KMS-11 (cell line): ENCODE measurements around the gene HIRIP3.
A peak's percentile ranks its signal among the peaks of the same experiment; 100 is the strongest.
"Not testable (repeated sequence)": the region's sequence is repeated elsewhere in the genome, so short reads cannot be mapped to it uniquely, and the experiment has no call there.

Experiments used
- H2AFZ ChIP-seq: fragments of 200-600 bp; sonication (generic); 2 replicates; pipeline ENCODE4 v1.6.1; 2016; ENCODE audit warnings: antibody characterized with exemption, mixed run types, low read depth
- H3K27ac ChIP-seq: fragments of 200-600 bp; sonication (generic); 2 replicates; pipeline ENCODE4 v1.6.1; 2016; ENCODE audit warnings: mild to moderate bottlenecking, mixed run types
- H3K27me3 ChIP-seq: fragments of 200-600 bp; sonication (generic); 2 replicates; pipeline ENCODE4 v1.6.1; 2017; ENCODE audit warnings: mild to moderate bottlenecking, low read depth, mixed run types, moderate library complexity; ENCODE audit not compliant: insufficient read depth
- H3K36me3 ChIP-seq: fragments of 200-600 bp; sonication (generic); 2 replicates; pipeline ENCODE4 v1.6.1; 2017; ENCODE audit warnings: mild to moderate bottlenecking, mixed run types; ENCODE audit not compliant: insufficient read depth
- H3K4me1 ChIP-seq: fragments of 200-600 bp; sonication (generic); 2 replicates; pipeline ENCODE4 v1.6.1; 2016; ENCODE audit warnings: mild to moderate bottlenecking, low read depth, mixed run types; ENCODE audit not compliant: poor library complexity, severe bottlenecking
- H3K4me2 ChIP-seq: fragments of 200-600 bp; sonication (generic); 2 replicates; pipeline ENCODE4 v1.7.0; 2016; ENCODE audit warnings: mild to moderate bottlenecking, mixed run types
- H3K4me3 ChIP-seq: fragments of 200-600 bp; sonication (generic); IDR thresholded peaks from 2 replicates; pipeline ENCODE4 v1.6.1; 2017; ENCODE audit warnings: low read depth, low read length, mixed read lengths; ENCODE audit not compliant: insufficient read depth
- H3K79me2 ChIP-seq: fragments of 200-600 bp; sonication (generic); 2 replicates; pipeline ENCODE4 v1.6.1; 2016; ENCODE audit warnings: low read depth, mixed run types; ENCODE audit not compliant: insufficient read depth
- H3K9ac ChIP-seq: fragments of 200-600 bp; sonication (generic); 2 replicates; pipeline ENCODE4 v1.6.1; 2016; ENCODE audit warnings: mild to moderate bottlenecking, mixed run types
- H4K20me1 ChIP-seq: fragments of 200-600 bp; sonication (generic); 2 replicates; pipeline ENCODE4 v1.6.1; 2016; ENCODE audit warnings: mild to moderate bottlenecking, mixed run types; ENCODE audit not compliant: insufficient read depth
- TF ChIP-seq, protein P1 (sequence below): fragments of 200-600 bp; sonication (generic); conservative IDR thresholded peaks from 2 replicates; pipeline ENCODE4 v1.6.1; 2017; ENCODE audit warnings: low read depth, mild to moderate bottlenecking, antibody characterized with exemption, low read length, moderate library complexity, mixed read lengths

HIRIP3 gene

DNA sequence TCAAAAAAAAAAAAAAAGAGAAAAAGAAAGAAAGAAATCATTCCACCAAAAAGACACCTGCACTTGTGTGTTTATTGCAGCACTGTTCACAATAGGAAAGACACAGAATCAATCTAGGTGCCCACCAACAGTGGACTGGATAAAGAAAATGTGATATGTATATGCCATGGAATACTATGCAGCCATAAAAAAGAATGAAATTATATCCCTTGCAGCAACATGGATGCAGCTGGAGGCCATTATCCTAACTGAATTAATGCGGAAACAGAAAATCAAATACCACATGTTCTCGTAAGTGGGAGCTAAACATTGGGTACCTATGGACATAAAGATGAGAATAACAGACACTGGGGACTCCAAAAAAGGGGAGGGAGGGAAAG is 21.9 kb upstream of the HIRIP3 start:
- no peak overlapping the region for H3K9ac ChIP-seq
- H3K27me3 ChIP-seq, result peaks cover 32% of the 10 kb centered on the region
- H3K4me3 ChIP-seq, result no peak overlapping the region
- no peak overlapping the region for H3K27ac ChIP-seq
- no peak overlapping the region for H2AFZ ChIP-seq
- H3K36me3 ChIP-seq, result no peaks in the 10 kb centered on the region
- no peak overlapping the region for H3K4me2 ChIP-seq
- no peaks in the 10 kb centered on the region for H4K20me1 ChIP-seq
- TF ChIP-seq, protein P1, sequence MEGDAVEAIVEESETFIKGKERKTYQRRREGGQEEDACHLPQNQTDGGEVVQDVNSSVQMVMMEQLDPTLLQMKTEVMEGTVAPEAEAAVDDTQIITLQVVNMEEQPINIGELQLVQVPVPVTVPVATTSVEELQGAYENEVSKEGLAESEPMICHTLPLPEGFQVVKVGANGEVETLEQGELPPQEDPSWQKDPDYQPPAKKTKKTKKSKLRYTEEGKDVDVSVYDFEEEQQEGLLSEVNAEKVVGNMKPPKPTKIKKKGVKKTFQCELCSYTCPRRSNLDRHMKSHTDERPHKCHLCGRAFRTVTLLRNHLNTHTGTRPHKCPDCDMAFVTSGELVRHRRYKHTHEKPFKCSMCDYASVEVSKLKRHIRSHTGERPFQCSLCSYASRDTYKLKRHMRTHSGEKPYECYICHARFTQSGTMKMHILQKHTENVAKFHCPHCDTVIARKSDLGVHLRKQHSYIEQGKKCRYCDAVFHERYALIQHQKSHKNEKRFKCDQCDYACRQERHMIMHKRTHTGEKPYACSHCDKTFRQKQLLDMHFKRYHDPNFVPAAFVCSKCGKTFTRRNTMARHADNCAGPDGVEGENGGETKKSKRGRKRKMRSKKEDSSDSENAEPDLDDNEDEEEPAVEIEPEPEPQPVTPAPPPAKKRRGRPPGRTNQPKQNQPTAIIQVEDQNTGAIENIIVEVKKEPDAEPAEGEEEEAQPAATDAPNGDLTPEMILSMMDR, result no peak
- no peaks in the 10 kb centered on the region for H3K4me1 ChIP-seq
- no peaks in the 10 kb centered on the region for H3K79me2 ChIP-seq

DNA sequence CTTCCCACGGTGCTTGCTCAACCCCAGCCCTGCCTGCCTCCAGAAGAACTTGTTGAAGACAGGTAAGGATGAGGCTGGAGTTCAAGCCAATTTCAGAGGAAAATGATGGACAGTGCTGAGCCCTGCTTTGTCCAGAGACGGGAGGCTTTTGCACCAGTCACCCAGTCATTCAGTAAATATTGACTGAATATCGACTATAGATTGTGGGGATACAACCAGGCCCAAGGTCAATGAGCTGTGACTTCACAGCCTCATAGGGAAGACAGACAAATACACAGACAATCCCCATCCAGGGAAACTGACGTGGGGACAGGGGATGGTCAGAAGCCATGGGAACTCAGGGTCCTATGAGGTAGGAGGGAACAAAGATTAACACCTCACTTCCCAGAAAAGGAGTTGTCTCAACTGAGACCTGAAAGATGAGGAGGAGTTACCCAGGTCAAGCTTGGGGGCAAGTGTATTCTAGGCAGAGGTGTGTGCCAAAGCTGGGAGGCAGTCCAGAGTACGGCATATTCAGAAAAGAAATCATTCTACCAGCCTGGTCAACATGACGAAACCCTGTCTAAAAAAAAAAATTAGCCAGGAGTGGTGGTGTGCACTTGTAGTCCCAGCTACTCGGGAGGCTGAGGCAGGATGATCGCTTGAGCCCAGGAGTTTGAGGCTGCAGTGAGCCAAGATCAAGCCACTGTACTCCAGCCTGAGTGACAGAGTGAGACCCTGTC is 21.3 kb upstream of the HIRIP3 start:
- no peak overlapping the region for H3K9ac ChIP-seq
- H3K4me1 ChIP-seq, result no peaks in the 10 kb centered on the region
- no peaks in the 10 kb centered on the region for H3K79me2 ChIP-seq
- no peak overlapping the region for H3K27ac ChIP-seq
- H3K27me3 ChIP-seq, result peaks cover 31% of the 10 kb centered on the region
- H3K4me3 ChIP-seq, result no peak overlapping the region
- H3K36me3 ChIP-seq, result no peaks in the 10 kb centered on the region
- H3K4me2 ChIP-seq, result no peak overlapping the region
- TF ChIP-seq, protein P1, result no peak
- no peaks in the 10 kb centered on the region for H4K20me1 ChIP-seq
- H2AFZ ChIP-seq, result no peak overlapping the region

DNA sequence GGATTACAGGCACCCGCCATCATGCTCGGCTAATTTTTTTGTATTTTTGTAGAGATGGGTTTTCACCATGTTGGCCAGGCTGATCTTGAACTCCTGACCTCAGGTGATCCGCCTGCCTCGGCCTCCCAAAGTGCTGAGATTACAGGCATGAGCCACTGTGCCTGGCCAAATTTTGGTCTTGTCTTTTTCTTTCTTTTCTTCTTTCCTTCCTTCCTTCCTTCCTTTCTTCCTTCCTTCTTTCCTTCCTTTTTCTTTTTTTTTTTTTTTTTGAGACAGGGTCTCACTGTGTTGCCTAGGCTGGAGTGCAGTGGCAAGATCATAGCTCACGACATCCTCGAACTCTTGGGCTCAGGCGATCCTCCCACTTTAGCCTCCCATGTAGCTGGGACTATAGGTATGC is 20.0 kb upstream of the HIRIP3 start:
- H3K36me3 ChIP-seq, H2AFZ ChIP-seq: not testable (repeated sequence)

DNA sequence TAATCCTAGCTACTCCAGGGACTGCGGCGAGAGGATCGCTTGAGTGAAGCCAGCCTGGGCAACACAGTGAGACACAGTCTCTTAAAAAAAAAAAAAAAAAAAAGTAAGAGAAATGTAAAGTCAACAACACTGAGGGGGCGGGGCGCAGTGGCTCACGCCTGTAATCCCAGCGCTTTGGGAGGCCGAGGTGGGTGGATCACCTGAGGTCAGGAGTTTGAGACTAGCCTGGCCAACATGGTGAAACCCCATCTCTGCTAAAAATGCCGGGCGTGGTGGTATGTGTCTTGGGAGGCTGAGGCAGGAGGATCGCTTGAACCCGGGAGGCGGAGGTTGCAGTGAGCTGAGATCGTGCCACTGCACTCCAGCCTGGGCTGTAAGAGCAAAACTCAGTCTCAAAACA is 17.2 kb upstream of the HIRIP3 start:
- H3K36me3 ChIP-seq, H3K4me1 ChIP-seq, H4K20me1 ChIP-seq, H3K9ac ChIP-seq, H3K27ac ChIP-seq, H3K4me2 ChIP-seq, H3K79me2 ChIP-seq, H3K4me3 ChIP-seq, H2AFZ ChIP-seq: not testable (repeated sequence)
- H3K27me3 ChIP-seq, result peaks cover 36% of the 10 kb centered on the region

More for the DNA sequence above, 20.0 kb upstream of the HIRIP3 start:
- not testable (repeated sequence) for H3K4me1 ChIP-seq, H3K27ac ChIP-seq, H3K9ac ChIP-seq, H3K4me3 ChIP-seq, H3K4me2 ChIP-seq, H4K20me1 ChIP-seq, H3K79me2 ChIP-seq
- peaks cover 28% of the 10 kb centered on the region for H3K27me3 ChIP-seq

DNA sequence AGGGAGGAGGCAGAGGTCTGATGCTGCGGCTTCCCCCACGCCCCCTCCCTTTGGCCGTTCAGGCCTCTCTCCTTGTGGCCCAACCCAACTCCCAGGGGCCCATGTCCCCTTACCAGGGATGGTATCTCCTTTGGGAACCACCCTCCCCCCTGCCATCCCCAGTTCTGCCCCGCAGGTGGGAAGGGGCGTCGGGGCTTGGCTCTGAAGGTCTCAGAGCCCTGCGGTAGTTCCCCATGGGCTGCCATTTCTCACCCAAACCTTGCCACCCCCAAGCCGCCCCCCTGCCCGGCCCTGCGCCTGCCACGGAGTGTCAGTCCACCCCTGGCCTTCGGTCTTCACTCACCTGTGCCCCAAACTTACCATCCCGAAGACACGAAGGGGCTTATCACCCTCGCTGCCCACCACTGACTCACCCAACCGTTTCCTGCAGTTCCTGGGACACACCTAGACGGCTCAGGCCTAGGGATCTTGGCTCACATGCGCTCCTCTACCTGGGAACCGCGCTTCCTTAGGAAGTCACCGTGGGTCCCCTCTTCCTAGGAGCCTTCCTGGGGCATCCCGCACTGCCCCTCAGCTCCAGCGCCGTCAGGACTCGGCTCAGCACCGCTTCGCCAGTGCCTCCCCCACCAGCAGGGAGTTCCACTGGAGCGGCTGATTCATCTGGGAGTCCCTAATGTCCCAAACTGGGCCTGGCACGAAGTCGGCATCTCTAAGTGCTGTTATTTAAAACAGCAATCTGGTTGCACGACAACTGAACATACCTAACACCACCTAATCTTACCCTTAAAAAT is 16.5 kb upstream of the HIRIP3 start:
- Histone ChIP-seq H3K9ac (no peak overlapping the region), H3K27ac (no peak overlapping the region), H3K27me3 (peaks cover 34% of the 10 kb centered on the region), H3K4me1 (no peaks in the 10 kb centered on the region), H3K79me2 (no peaks in the 10 kb centered on the region), H3K36me3 (no peaks in the 10 kb centered on the region), H3K4me2 (no peak overlapping the region; the same call in 1 of the 2 replicates), H4K20me1 (no peaks in the 10 kb centered on the region), H2AFZ (peak overlapping the region; percentile 57; the same call in 1 of the 2 replicates), H3K4me3 (no peak overlapping the region)
- TF ChIP-seq, protein P1, result no peak
